Common myeloid progenitor, CD34-positive (primary cell): ENCODE measurements around the gene PRKN.
A peak's percentile ranks its signal among the peaks of the same experiment; 100 is the strongest.

Experiments
- CTCF ChIA-PET: fragments of 350-600 bp; sonication (Branson Sonifier 250); formaldehyde crosslinking; loops from one replicate; lab custom pipeline; 2021; ENCODE audit warnings: antibody characterized with exemption; lab: Charles Lee
- POLR2A ChIA-PET: fragments of 350-600 bp; sonication (Branson Sonifier 250); formaldehyde crosslinking; loops from one replicate; lab custom pipeline; 2021; ENCODE audit warnings: antibody characterized with exemption; lab: Charles Lee
- DNase-seq, 3 donors: peaks; one replicate each; pipeline versions ENCODE4 v3.0.0 to v3.0.0-alpha.2; 2013
- H3K27ac ChIP-seq, 2 experiments: 1 replicate in 1 of 2; 2 replicates in 1 of 2; pipeline ENCODE4 v1.7.0; 2013; ENCODE audit warnings: inconsistent platforms in 2 of 2, low read length in 2 of 2, mild to moderate bottlenecking in 2 of 2, low read depth in 1 of 2, moderate library complexity in 1 of 2; ENCODE audit not compliant: severe bottlenecking in 2 of 2, insufficient read depth in 1 of 2, poor library complexity in 1 of 2
- H3K27me3 ChIP-seq, 5 experiments: replicated peaks in 2 of 5; 1 replicate in 3 of 5; 2 replicates in 2 of 5; pipeline versions ENCODE4 v1.6.1 to v1.7.0; 2013; ENCODE audit warnings: low read length in 4 of 5, mild to moderate bottlenecking in 2 of 5, moderate library complexity in 2 of 5, inconsistent platforms in 1 of 5; ENCODE audit not compliant: insufficient read depth in 5 of 5, control insufficient read depth in 4 of 5
- H3K36me3 ChIP-seq, 4 experiments: 1 replicate in 2 of 4; 2 replicates in 2 of 4; pipeline versions ENCODE4 v1.6.1 to v1.7.0; 2013; ENCODE audit warnings: low read length in 3 of 4, control low read depth in 1 of 4, mild to moderate bottlenecking in 1 of 4; ENCODE audit not compliant: control insufficient read depth in 4 of 4, insufficient read depth in 4 of 4
- H3K4me1 ChIP-seq, 4 experiments: 1 replicate in 3 of 4; 2 replicates in 1 of 4; pipeline versions ENCODE4 v1.6.1 to v1.7.1; 2013; ENCODE audit warnings: low read length in 3 of 4, mild to moderate bottlenecking in 3 of 4, control low read depth in 1 of 4, inconsistent platforms in 1 of 4, moderate library complexity in 1 of 4; ENCODE audit not compliant: control insufficient read depth in 4 of 4, insufficient read depth in 4 of 4; ENCODE audit errors: control extremely low read depth in 1 of 4
- H3K4me3 ChIP-seq, 7 experiments: 1 replicate in 4 of 7; 2 replicates in 3 of 7; pipeline versions ENCODE4 v1.5.1 to v1.7.0; 2013; ENCODE audit warnings: mild to moderate bottlenecking in 7 of 7, low read length in 6 of 7, moderate library complexity in 6 of 7, inconsistent platforms in 2 of 7, low read depth in 2 of 7, control low read depth in 1 of 7; ENCODE audit not compliant: insufficient read depth in 4 of 7, control insufficient read depth in 1 of 7; ENCODE audit errors: extremely low read depth in 1 of 7
- H3K9me3 ChIP-seq, 5 experiments: 1 replicate in 4 of 5; 2 replicates in 1 of 5; pipeline versions ENCODE4 v1.6.1 to v1.7.1; 2013; ENCODE audit warnings: low read length in 4 of 5, mild to moderate bottlenecking in 2 of 5, inconsistent platforms in 1 of 5, low read depth in 1 of 5, moderate library complexity in 1 of 5; ENCODE audit not compliant: control insufficient read depth in 4 of 5, insufficient read depth in 2 of 5; ENCODE audit errors: control extremely low read depth in 1 of 5
- WGBS: methylation state at CpG from one replicate; pipeline ENCODE4 v1.1.5; 2013; ENCODE audit not compliant: insufficient coverage; 5-methylcytosine and 5-hydroxymethylcytosine counted together

Gene PRKN

DNA sequence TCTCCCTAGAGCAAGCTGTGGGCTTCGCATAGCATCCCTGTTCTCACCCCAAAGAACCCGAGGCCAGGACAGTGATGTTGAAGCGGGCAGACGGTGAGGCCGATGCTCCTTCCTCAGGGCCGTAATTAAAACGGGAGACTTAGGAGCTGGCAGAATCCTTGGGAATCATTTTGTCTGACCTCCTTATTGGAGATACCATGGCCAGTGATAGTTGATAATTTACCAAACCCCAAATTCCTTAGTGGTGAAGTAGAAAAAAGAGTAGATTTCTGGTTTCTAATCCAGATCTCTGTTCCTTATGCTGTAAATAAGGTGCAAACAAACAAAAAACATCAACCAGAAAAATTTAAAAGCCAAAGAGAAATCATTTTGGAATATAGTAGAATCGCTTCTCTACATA is 1092.7 kb downstream of the PRKN start:
- ChIA-PET POLR2A (no interaction called here), CTCF (interaction anchor here (0.5 kb wide), 1 partner anchor 513 kb away, joined by 3 read pairs; no protein-coding TSS in a partner anchor)
- H3K27me3 ChIP-seq, result no peaks in the 10 kb centered on the region
- DNase-seq, result no peak
- no peak overlapping the region for H3K27ac ChIP-seq
- no peak overlapping the region for H3K4me3 ChIP-seq
- H3K9me3 ChIP-seq, result peaks cover 0 to 8% (median 4%) of the 10 kb centered on the region in 5 experiments
- H3K36me3 ChIP-seq, result no peaks in the 10 kb centered on the region
- no peaks in the 10 kb centered on the region for H3K4me1 ChIP-seq
- WGBS, result 97% methylated on average over 5 of the region's 8 CpGs

DNA sequence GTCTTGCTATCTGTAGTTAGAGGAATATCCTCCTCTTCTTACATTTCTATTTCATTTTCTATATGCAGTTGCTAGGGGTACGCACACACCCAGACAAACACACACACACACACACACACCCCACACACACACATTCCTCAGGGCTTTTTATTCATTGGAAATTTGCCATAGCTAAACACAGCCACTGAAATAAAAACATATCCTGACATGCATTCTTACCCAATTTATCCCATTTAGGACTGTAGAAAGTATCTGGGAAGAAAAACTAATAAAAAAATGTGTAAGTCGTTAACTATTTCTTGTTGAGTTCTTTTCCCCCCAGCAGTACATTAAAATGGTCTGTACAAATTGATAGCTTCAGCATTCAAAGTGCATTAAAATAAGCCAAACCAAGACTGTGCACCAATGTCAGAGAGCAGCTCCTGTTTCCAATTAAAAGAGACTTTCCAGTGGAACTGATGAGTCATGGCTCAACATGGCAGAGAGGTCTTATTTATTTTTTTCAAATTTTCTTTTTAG is 1095.8 kb downstream of the PRKN start:
- no peaks in the 10 kb centered on the region for H3K4me1 ChIP-seq
- ChIA-PET CTCF (no interaction called here), POLR2A (no interaction called here)
- WGBS, result 83% methylated on average over 1 of the region's 2 CpGs
- H3K27ac ChIP-seq, result no peak overlapping the region
- H3K27me3 ChIP-seq, result no peaks in the 10 kb centered on the region
- DNase-seq, result no peak
- no peaks in the 10 kb centered on the region for H3K9me3 ChIP-seq
- H3K4me3 ChIP-seq, result no peak overlapping the region
- no peaks in the 10 kb centered on the region for H3K36me3 ChIP-seq

DNA sequence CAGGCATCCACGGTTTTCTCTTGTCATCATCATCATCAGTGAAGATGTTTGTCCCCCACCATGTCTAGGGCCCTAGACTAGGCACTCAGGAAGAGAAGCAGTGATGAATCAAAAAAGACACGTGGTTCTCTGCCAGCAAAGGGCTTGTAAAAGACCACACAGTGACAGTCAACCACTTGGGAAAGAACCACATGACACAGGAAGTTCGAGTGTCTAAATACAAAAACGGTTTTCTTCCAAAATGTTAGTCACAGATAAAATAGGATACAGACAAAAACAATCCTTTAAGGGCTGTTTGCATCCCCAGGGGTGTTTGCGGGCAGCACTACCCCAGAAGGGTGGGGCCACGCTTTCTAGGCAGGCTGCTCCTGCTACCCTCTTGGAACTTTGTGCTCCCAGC is 1096.9 kb downstream of the PRKN start:
- Histone ChIP-seq H3K27me3 (no peaks in the 10 kb centered on the region), H3K4me3 (no peak overlapping the region), H3K9me3 (peaks cover 0 to 2% (median 0%) of the 10 kb centered on the region in 5 experiments), H3K36me3 (no peaks in the 10 kb centered on the region), H3K27ac (no peak overlapping the region), H3K4me1 (no peaks in the 10 kb centered on the region)
- DNase-seq, result no peak
- ChIA-PET POLR2A (no interaction called here), CTCF (no interaction called here)
- 77% methylated on average over 5 of the region's 6 CpGs for WGBS

GRCh38 chr6:161626132-161626676 is 1101.4 kb downstream of the PRKN start:
- CTCF ChIA-PET, result no interaction called here

DNA sequence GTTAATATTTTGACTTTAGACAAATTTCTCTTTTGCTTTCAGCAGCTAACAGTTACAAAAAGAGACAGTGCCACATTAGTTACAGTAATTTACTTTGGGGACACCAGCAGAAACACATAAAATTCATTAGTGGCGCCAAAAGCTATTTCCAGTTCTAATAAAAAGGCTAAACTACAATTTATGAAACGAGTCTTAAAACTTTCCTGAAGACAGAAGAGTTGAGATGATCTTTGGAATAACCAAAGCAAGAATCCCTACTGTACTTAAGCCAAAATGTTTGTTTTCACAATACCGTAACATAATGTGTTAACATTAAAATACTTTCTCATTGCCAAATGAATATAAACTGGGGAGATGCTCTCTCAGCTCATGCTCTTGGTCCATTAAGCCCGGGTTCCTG is 1103.5 kb downstream of the PRKN start:
- WGBS, result 94% methylated on average over 3 of the region's 4 CpGs
- H3K9me3 ChIP-seq, result peaks cover 0 to 2% (median 0%) of the 10 kb centered on the region in 5 experiments
- H3K4me3 ChIP-seq, result no peak overlapping the region
- no peak overlapping the region for H3K27ac ChIP-seq
- no peak for DNase-seq
- H3K4me1 ChIP-seq, result no peaks in the 10 kb centered on the region
- POLR2A ChIA-PET, result no interaction called here
- no peaks in the 10 kb centered on the region for H3K36me3 ChIP-seq
- H3K27me3 ChIP-seq, result no peaks in the 10 kb centered on the region
- CTCF ChIA-PET, result no interaction called here

More at GRCh38 chr6:161626132-161626676, 1101.4 kb downstream of the PRKN start:
- Histone ChIP-seq H3K27me3 (no peaks in the 10 kb centered on the region), H3K27ac (no peak overlapping the region), H3K4me1 (no peaks in the 10 kb centered on the region), H3K4me3 (no peak overlapping the region), H3K36me3 (no peaks in the 10 kb centered on the region), H3K9me3 (peaks cover 0 to 2% (median 0%) of the 10 kb centered on the region in 5 experiments)
- POLR2A ChIA-PET, result no interaction called here
- WGBS, result 99% methylated on average over 10 of the region's 13 CpGs
- no peak for DNase-seq

DNA sequence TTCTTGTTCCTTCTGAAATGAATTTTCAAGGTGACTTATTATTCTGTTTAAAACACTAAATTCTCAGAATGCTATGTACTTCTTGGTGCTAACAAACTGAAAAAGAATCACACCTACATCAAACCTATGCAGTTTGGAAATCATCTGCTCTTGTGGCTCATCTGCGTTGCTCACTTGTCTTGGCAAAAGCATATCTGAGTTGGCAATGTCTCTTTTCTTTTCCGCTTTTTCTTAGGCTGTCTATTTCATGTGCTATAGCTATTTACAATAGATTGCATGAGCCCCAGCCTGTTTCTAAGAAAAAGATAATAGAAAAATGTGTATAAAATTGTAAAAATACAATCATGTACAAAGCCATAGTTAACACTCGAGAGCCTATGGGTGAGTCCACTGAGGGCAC is 1104.8 kb downstream of the PRKN start:
- 100% methylated on average over 1 of the region's 3 CpGs for WGBS

GRCh38 chr6:161618831-161619454 is 1108.6 kb downstream of the PRKN start:
- ChIA-PET CTCF (interaction anchor here (0.6 to 1.7 kb wide), 3 partner anchors 13 to 1151 kb away, joined by 3 to 5 read pairs (median 3); no protein-coding TSS in a partner anchor), POLR2A (interaction anchor here (0.6 kb wide), 1 partner anchor 20 kb away, joined by 4 read pairs; no protein-coding TSS in a partner anchor)
- no peaks in the 10 kb centered on the region for H3K4me1 ChIP-seq
- peaks cover 0 to 2% (median 0%) of the 10 kb centered on the region in 5 experiments for H3K27me3 ChIP-seq
- 56% methylated on average over 6 of the region's 8 CpGs for WGBS
- H3K27ac ChIP-seq, result no peak overlapping the region
- peak overlapping the region in 1 of 7 experiments; percentile 33 for H3K4me3 ChIP-seq
- no peaks in the 10 kb centered on the region for H3K36me3 ChIP-seq
- DNase-seq, result peak; percentile 17 to 55 (median 52)
- H3K9me3 ChIP-seq, result no peaks in the 10 kb centered on the region

More for the DNA sequence above, 1104.8 kb downstream of the PRKN start:
- ChIA-PET POLR2A (no interaction called here), CTCF (no interaction called here)
- no peaks in the 10 kb centered on the region for H3K36me3 ChIP-seq
- no peaks in the 10 kb centered on the region for H3K4me1 ChIP-seq
- no peaks in the 10 kb centered on the region for H3K27me3 ChIP-seq
- no peak overlapping the region for H3K4me3 ChIP-seq
- peaks cover 0 to 2% (median 0%) of the 10 kb centered on the region in 5 experiments for H3K9me3 ChIP-seq
- no peak for DNase-seq
- no peak overlapping the region for H3K27ac ChIP-seq
